Measurements from ENCODE around the gene CCDC171.

DNA sequence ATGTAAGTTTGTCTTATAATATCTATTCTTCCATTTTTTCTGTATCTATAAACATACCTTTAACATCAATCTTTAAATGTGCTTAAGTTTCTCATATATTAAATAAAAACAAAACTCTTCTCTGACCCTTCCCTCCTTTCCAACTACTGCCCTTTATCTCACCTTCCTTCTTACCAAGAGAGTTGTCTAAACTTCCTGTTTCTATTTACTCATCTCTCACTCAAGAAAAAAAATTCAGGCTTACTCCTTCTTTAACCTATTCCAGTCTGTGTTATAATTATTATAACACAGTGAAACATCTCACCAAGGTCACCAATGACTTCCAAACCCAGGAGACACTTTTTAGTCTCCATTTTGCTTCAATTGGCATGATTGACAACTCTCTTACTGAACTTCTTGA, 140.9 kb downstream of the CCDC171 start:
- TF ChIP-seq TAF1 (IDR thresholded peaks at IDR 0.05; ENCODE audit: borderline replicate concordance, low read depth, low read length) (no peak), POLR2AphosphoS5 (IDR thresholded peaks at IDR 0.05; ENCODE audit: low read depth, low read length) (no peak), POLR2A (IDR thresholded peaks at IDR 0.05; ENCODE audit: low read depth, low read length) (no peak)
